Thyroid gland (tissue), 4 donors: ENCODE measurements around the gene ZBTB18. TPM values are rescaled to one million over a fixed set of nuclear protein-coding genes. Genes with fewer than 3 reads are reported as not detected.

Experiments used
- DNase-seq, 2 donors: peaks; one replicate each; pipeline ENCODE4 v3.0.0-alpha.2; 2019
- H3K27ac ChIP-seq, 3 donors: fragments of 200-600 bp; sonication (generic); 1 replicate in 2 of 3; 2 replicates in 1 of 3; pipeline ENCODE4 v1.5.1; 2016 to 2019; ENCODE audit warnings: mild to moderate bottlenecking in 1 of 3, moderate library complexity in 1 of 3
- H3K27me3 ChIP-seq: fragments of 200-600 bp; sonication (generic); one replicate; pipeline ENCODE4 v1.5.1; 2019
- H3K36me3 ChIP-seq, 2 donors: fragments of 200-600 bp; sonication (generic); one replicate each; pipeline ENCODE4 v1.5.1; 2016 to 2019
- H3K4me1 ChIP-seq, 2 donors: fragments of 200-600 bp; sonication (generic); one replicate each; pipeline ENCODE4 v1.5.1; 2017 to 2019
- H3K4me3 ChIP-seq, 3 donors: fragments of 200-600 bp; sonication (generic); replicated peaks in 1 of 3; 1 replicate in 2 of 3; 2 replicates in 1 of 3; pipeline ENCODE4 v1.5.1; 2016; ENCODE audit warnings: mild to moderate bottlenecking in 1 of 3
- H3K9me3 ChIP-seq: fragments of 200-600 bp; sonication (generic); one replicate; pipeline ENCODE4 v1.5.1; 2017
- POLR2A ChIP-seq, 2 donors: fragments of 450-650 bp; IDR thresholded peaks; one replicate each; pipeline ENCODE4 v1.6.1; 2017; ENCODE audit warnings: antibody characterized with exemption in 2 of 2, mild to moderate bottlenecking in 2 of 2, moderate library complexity in 1 of 2
- WGBS, 2 donors: methylation state at CpG; one replicate each; pipeline ENCODE4 v1.1.5; 2017; 5-methylcytosine and 5-hydroxymethylcytosine counted together
- intact Hi-C: fragments of 100-400 bp; cut with DNase I; formaldehyde crosslinking; loops from one replicate; pipeline ENCODE4 v1.15.1; 2023
- total RNA-seq, 4 donors: library from RNA; depleted of rRNA; stranded (reverse); fragments of >200 nt; gene quantifications; one replicate each; pipeline ENCODE4 v1.2.3, GENCODE V29; 2016
- TF ChIP-seq, protein P1 (sequence below), 6 experiments: fragments of 200-600 bp in 3 of 6; fragments of 450-650 bp in 3 of 6; sonication (generic) in 3 of 6; IDR thresholded peaks; one replicate each; pipeline ENCODE4 v1.5.1; 2016 to 2019; ENCODE audit warnings: antibody characterized with exemption in 6 of 6, mild to moderate bottlenecking in 2 of 6, inconsistent platforms in 1 of 6, moderate library complexity in 1 of 6

ZBTB18 gene
- total RNA-seq, 4 donors from 2014 or later, result 15.5 to 20.6 (median 18.3) TPM

- Histone ChIP-seq H3K4me1 (peaks cover 6 to 13% of the 10 kb centered on the region in 2 donors), H3K4me3 (peak overlapping the region; percentile 48 to 90 (median 79)), H3K27me3 (no peaks in the 10 kb centered on the region), H3K9me3 (no peaks in the 10 kb centered on the region), H3K36me3 (peaks cover 7% of the 10 kb centered on the region in 2 donors), H3K27ac (peak overlapping the region; percentile 14 to 62 (median 20))
- TF ChIP-seq POLR2A (IDR thresholded peaks at IDR 0.05), result peak in 1 of 2 donors; percentile 7
- TF ChIP-seq, protein P1, sequence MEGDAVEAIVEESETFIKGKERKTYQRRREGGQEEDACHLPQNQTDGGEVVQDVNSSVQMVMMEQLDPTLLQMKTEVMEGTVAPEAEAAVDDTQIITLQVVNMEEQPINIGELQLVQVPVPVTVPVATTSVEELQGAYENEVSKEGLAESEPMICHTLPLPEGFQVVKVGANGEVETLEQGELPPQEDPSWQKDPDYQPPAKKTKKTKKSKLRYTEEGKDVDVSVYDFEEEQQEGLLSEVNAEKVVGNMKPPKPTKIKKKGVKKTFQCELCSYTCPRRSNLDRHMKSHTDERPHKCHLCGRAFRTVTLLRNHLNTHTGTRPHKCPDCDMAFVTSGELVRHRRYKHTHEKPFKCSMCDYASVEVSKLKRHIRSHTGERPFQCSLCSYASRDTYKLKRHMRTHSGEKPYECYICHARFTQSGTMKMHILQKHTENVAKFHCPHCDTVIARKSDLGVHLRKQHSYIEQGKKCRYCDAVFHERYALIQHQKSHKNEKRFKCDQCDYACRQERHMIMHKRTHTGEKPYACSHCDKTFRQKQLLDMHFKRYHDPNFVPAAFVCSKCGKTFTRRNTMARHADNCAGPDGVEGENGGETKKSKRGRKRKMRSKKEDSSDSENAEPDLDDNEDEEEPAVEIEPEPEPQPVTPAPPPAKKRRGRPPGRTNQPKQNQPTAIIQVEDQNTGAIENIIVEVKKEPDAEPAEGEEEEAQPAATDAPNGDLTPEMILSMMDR (IDR thresholded peaks at IDR 0.05), result no peak
- WGBS, 2 donors, result 0 to 2% methylated on average over 32 to 40 of the region's 76 CpGs
- peak; percentile 55 to 61 for DNase-seq
- intact Hi-C loops, result loop anchor here (10.0 kb wide), 1 partner anchor 225 kb away; no protein-coding TSS in a partner anchor
Observed at GRCh38 chr1:244049162-244050013, 1.7 kb upstream of the ZBTB18 start.

GRCh38 chr1:244050014-244050834 is 859 bp upstream of the ZBTB18 start:
- H3K9me3 ChIP-seq, result no peaks in the 10 kb centered on the region
- intact Hi-C loops, result loop anchor here (10.0 kb wide), 1 partner anchor 225 kb away; no protein-coding TSS in a partner anchor
- H3K4me3 ChIP-seq, result peak overlapping the region in 2 of 3 donors; percentile 79 to 90
- H3K4me1 ChIP-seq, result peaks cover 6 to 13% of the 10 kb centered on the region in 2 donors
- no peak for TF ChIP-seq POLR2A (IDR thresholded peaks at IDR 0.05)
- TF ChIP-seq, protein P1 (IDR thresholded peaks at IDR 0.05), result no peak
- no peaks in the 10 kb centered on the region for H3K27me3 ChIP-seq
- DNase-seq, result peak; percentile 13 to 16
- peak overlapping the region in 2 of 3 donors; percentile 0 to 62 for H3K27ac ChIP-seq
- peaks cover 15% of the 10 kb centered on the region in 2 donors for H3K36me3 ChIP-seq
- 6 to 12% methylated on average over 21 of the region's 21 CpGs for WGBS, 2 donors

DNA sequence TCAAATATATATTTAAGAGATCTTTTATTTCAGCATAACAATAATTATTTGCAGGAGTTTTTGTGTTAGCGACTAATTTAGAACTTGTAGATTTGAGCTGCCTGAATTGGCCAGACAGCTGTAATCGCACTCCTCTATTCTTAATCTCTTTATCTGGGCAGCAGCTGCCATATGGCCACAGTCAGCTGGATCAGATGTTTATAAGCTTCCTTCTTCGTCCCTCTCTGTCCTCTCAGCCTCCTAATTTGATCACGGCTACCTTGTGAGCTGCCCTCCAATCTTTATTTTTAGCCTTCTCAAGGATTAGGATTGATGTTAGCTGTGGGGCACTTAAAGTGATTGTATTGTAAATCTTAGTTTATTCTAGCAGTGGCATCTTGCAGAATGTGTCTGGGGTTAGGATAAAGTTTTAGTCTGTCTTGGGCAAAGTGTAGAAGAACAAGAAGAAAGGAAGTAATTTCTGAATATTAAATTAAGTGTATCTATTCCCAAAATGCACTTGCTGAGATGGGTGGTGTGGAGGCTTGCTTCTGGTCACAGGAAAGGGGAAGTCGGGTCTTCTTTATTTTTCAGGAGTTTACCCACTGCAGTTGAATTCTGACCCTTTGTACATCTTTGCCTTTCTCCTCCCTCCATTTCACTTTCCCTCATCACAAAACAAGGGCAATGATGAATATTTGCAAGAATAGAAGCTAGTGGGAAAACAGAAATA is 1.1 kb downstream of the ZBTB18 start:
- Histone ChIP-seq H3K4me3 (no peak overlapping the region), H3K27me3 (no peaks in the 10 kb centered on the region), H3K9me3 (no peaks in the 10 kb centered on the region), H3K4me1 (peaks cover 6 to 8% of the 10 kb centered on the region in 2 donors), H3K36me3 (peaks cover 16 to 22% of the 10 kb centered on the region in 2 donors), H3K27ac (no peak overlapping the region)
- TF ChIP-seq, protein P1 (IDR thresholded peaks at IDR 0.05), result no peak
- TF ChIP-seq POLR2A (IDR thresholded peaks at IDR 0.05), result no peak
- 76% methylated on average over 5 of the region's 5 CpGs for WGBS, 2 donors
- intact Hi-C loops, result loop anchor here (10.0 kb wide), 1 partner anchor 223 kb away; no protein-coding TSS in a partner anchor
- DNase-seq, result no peak

GRCh38 chr1:244052728-244053312 is 1.7 kb downstream of the ZBTB18 start:
- intact Hi-C loops, result loop anchor here (10.0 kb wide), 1 partner anchor 222 kb away; no protein-coding TSS in a partner anchor
- peaks cover 6 to 8% of the 10 kb centered on the region in 2 donors for H3K4me1 ChIP-seq
- TF ChIP-seq POLR2A (IDR thresholded peaks at IDR 0.05), result no peak
- TF ChIP-seq, protein P1 (IDR thresholded peaks at IDR 0.05), result no peak
- H3K9me3 ChIP-seq, result no peaks in the 10 kb centered on the region
- no peaks in the 10 kb centered on the region for H3K27me3 ChIP-seq
- H3K36me3 ChIP-seq, result peaks cover 16 to 22% of the 10 kb centered on the region in 2 donors
- DNase-seq, result no peak
- no peak overlapping the region for H3K27ac ChIP-seq
- 83 to 84% methylated on average over 6 of the region's 6 CpGs for WGBS, 2 donors
- no peak overlapping the region for H3K4me3 ChIP-seq
